T-helper 1 cell treated with Interleukin-12 subunit alpha and Interleukin-12 subunit beta and Interleukin-4 antibody, amounts not matched to agents 30 ng/mL and 1 ng/mL, for 36 hours (primary cell): ENCODE results near the gene CCDC57. TPM values are rescaled to one million over a fixed set of nuclear protein-coding genes. Genes with fewer than 3 reads are reported as not detected.
"Not testable (repeated sequence)": the region's sequence is repeated elsewhere in the genome, so short reads cannot be mapped to it uniquely, and the experiment has no call there.

Experiments
- intact Hi-C: fragments of 100-400 bp; cut with micrococcal nuclease; formaldehyde crosslinking; loops from one replicate; pipeline ENCODE4 v1.15.1; 2024
- total RNA-seq: library from RNA; stranded (reverse); gene quantifications from 2 replicates; pipeline ENCODE4 v1.2.3, GENCODE V29; 2022

The CCDC57 gene, protein sequence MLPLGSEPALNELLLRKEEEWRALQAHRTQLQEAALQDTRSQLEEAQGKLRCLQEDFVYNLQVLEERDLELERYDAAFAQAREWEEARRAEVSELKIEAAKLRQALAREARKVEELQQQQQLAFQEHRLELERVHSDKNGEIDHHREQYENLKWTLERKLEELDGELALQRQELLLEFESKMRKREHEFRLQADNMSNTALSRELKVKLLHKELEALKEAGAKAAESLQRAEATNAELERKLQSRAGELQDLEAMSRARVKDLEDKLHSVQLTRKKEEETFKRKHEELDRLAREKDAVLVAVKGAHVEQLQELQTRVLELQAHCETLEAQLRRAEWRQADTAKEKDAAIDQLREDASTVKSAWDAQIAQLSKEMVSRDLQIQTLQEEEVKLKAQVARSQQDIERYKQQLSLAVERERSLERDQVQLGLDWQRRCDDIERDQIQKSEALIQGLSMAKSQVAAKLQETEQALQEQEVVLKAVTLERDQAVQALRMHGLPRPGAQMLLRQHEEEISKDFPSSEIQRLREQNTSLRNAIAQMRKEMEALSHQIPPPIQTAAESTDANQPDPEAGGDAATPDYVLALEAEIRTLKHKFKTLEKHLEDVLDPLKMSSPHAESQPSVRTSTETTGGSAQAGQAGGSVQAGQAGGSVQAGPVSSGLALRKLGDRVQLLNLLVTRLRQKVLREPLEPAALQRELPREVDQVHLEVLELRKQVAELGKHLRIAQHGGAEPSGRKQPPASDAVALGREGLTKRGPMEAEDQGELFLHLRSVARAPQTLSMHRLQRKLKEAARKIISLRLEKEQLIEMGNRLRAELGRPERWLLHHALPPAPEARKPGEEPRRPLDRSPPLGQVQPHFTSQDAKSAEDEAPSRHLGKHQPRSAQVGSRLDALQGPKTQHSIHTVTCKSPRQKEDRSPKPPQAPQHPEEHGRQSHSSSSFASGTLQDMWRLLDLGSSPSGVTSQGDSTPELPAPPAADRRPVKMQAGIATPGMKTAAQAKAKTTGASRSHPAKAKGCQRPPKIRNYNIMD
- 75.3 and 77.8 TPM in 2 replicates for total RNA-seq

DNA sequence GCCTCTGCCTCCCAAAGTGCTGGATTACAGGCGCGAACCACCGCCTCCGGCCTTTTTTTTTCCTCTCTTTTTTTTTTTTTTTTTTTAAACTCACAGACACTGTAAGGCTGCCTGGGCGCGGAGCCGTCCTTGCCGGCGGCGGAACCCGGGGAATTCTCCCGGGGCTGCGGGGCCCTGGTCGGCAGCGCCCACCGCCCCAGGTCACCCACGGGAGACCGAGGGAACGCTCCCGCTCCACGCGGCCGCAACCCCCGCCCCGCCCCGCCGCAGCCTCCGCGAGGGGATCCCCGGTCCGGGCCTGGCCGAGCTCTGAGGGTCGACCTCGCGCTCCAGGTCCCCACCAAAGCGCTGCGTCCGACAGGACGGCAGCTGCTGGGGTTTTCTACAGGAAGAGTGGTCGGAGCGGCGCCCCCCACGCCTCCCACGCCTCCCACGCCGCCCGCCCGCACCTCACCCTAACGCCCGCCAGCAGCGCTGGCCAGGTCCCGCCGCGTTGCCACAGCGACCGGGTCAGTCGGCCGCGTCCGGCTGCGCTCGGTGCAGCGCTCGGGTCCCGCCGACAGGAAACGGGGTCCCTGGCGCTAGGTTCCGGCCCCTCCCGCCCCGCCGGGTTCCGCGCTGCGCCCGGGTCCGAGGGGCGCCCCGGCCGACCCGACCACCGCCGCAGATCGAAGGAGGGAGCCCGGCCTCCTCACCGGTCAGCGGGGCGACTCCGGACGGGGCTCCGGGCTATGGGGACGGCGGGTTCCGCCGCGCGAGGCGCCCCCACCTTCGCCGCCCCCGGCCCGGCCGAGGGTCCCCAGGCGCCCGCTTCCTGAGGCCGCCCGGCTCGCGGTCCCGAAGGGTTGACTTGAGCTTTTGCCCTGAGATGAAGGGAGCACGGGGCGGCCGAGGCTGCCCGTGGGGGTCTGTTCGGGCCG is at the start of gene CCDC57:
Gene CCDC57 (minus strand): TSS at position 512 of the 920 bp plus-strand sequence. CDS start 10,898 bp downstream, outside the sequence.
- intact Hi-C loops, result no loop called here

DNA sequence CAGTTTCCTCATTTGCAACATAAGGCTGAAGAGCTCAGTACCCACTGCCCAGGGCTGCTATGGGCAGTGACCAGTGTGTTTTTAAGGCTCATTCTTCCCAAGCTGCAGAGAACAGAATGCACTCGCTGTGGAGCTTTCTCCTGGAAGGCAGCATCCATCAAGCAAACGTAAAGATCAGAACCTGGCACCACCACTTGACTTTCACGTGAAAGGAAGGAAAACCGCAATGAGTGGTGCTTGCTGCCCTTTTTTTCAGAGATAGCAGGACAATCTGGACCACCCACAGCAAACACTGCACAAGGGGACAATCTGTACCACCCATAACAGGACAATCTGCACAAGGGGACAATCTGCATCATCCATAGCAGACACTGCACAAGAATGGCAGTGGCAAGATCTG is 49.7 kb upstream of the CCDC57 start:
- intact Hi-C loops, result no loop called here

DNA sequence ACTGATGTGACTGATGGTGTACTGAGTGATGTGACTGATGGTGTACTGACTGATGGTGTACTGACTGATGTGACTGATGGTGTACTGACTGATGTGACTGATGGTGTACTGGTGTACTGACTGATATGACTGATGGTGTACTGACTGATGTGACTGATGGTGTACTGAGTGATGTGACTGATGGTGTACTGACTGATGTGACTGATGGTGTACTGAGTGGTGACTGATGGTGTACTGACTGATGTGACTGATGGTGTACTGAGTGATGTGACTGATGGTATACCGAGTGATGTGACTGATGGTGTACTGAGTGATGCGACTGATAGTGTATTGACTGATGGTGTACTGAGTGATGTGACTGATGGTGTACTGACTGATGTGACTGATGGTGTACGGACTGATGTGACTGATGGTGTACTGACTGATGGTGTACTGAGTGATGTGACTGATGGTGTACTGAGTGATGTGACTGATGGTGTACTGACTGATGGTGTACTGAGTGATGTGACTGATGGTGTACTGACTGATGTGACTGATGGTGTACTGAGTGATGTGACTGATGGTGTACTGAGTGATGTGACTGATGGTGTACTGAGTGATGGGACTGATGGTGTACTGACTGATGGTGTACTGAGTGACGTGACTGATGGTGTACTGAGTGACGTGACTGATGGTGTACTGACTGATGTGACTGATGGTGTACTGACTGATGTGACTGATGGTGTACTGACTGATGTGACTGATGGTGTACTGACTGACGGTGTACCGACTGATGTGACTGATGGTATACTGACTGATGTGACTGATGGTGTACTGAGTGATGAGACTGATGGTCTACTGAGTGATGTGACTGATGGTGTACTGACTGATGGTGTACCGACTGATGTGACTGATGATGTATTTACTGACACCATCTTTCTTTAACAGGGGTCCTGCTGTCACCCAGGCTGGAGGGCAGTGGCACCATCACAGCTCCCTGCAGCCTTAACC is 47.6 kb upstream of the CCDC57 start:
- intact Hi-C loops, result not testable (repeated sequence)

DNA sequence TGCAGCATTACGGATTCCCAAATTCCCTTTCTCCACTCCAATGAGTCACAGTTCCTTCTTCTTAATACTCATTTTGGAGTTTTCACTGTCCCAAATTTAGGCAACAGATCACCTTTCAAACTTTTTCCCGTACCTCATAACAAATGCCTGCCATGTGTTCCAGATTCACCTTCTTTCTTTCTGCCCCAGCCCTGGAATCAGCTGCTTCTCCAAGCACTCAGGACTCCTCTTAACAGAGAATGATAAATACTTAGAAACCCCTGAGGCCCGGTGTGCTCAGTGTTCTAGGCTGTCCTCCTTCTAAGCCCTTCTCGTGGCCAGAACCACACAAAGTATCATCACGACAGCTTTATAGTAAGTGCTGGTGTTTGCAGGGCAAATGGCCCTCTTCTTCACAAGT is 45.9 kb upstream of the CCDC57 start:
- intact Hi-C loops, result no loop called here

DNA sequence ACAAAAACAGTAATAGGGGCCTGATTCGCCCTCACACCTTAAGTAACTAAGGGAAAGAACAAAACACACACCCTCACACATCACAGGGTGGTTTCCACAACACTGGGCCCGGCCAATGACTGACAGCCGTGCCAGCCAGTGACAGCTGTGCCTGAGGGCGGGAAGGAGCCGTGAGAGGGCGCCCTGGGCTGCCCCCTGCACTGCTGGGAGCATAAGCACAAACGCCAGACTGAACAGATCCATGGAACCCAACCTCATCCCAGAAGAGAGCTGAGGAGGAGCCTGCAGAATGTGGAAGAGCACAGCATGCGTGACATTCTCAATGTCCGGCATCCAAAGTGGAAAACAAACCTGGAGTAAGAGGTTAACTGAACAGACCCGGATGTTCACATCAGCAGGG is 44.8 kb upstream of the CCDC57 start:
- intact Hi-C loops, result no loop called here

DNA sequence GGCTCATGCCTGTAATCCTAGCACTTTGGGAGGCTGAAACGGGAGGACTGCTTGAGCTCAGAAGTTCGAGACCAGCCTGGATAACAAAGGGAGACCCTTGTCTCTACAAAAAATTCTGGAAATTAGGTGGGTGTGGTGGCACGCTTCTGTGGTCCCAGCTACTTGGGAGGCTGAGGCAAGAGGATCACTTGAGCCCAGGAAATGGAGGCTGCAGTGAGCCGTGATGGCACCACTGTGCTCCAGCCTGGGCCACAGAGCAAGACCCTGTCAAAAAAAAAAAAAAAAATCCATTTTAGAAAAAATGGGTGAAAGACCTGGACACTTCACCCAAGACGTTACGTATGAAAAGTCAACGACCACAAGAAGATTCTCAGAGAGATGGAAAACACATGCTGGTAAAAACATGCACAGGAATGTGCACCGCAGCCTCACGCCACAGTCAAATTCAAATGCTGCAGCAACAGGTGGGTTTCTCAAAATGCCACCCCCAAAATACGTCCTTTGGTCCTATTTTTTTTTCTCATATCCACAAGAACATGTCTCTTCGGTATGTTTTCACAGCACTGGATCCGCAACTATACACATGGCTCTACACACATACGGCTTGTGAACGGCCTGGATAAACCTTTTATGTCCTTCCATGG is 43.7 kb upstream of the CCDC57 start:
- intact Hi-C loops, result no loop called here

DNA sequence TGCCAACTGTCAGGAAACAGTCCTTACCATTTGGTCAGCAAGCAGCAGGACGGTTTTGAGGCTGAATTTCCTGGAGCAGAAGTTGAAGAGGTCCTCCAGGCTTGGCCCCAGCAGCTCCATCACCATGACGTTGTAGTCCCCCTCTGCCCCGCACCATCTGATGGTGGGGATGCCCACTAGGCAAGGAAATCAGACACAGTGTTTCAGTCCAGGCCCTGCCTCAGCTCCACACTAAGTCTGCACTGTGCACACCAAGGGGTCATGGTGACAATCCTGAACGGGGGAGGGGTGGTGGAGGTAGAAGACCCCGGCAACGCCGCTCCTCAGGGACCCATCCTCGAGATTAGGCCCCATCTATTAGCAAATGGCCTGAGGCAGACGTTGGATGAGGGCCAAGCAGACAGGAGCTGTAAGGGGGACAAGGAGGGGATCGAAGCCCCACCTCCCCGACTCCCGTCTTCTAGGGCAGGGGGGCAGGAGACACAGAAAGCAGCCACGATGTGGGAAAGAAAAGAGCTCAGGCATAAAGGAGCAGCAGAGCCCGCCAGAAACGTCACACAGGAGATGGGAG is 42.8 kb upstream of the CCDC57 start:
- intact Hi-C loops, result no loop called here

DNA sequence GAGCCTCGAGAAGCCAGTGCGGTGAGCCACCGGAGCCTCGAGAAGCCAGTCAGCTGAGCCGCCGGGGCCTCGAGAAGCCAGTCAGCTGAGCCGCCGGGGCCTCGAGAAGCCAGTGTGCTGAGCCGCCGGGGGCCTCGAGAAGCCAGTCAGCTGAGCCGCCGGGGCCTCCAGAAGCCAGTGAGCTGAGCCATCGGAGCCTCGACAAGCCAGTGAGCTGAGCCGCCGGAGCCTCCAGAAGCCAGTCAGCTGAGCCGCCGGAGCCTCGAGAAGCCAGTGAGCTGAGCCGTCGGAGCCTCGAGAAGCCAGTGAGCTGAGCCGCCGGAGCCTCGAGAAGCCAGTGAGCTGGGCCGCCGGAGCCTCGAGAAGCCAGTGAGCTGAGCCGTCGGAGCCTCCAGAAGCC is 42.1 kb upstream of the CCDC57 start:
- intact Hi-C loops, result not testable (repeated sequence)

DNA sequence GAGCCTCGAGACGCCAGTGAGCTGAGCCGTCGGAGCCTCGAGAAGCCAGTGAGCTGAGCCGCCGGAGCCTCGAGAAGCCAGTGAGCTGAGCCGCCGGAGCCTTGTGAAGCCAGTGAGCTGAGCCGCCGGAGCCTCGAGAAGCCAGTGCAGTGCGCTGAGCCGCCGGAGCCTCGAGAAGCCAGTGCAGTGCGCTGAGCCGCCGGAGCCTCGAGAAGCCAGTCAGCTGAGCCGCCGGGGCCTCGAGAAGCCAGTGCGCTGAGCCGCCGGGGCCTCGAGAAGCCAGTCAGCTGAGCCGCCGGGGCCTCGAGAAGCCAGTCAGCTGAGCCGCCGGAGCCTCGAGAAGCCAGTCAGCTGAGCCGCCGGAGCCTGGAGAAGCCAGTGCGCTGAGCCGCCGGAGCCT is 41.5 kb upstream of the CCDC57 start:
- intact Hi-C loops, result not testable (repeated sequence)

DNA sequence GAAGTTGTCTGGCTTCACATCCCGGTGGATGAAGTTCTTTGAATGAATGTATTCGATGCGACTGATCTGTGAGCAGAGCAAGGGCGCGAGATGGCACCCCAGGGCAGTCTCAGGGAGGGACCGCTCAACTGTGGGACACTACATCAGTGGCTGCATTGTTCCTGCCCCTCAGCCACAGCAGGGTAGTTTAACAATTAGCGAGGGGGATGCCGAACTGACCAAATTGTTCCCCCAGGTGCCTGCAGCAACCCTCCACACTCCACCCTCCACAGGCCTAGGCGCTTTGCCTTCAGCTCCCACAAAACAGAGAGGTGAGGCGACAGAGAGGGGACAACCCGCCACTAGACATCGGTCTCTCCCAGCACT is 40.5 kb upstream of the CCDC57 start:
- intact Hi-C loops, result no loop called here

DNA sequence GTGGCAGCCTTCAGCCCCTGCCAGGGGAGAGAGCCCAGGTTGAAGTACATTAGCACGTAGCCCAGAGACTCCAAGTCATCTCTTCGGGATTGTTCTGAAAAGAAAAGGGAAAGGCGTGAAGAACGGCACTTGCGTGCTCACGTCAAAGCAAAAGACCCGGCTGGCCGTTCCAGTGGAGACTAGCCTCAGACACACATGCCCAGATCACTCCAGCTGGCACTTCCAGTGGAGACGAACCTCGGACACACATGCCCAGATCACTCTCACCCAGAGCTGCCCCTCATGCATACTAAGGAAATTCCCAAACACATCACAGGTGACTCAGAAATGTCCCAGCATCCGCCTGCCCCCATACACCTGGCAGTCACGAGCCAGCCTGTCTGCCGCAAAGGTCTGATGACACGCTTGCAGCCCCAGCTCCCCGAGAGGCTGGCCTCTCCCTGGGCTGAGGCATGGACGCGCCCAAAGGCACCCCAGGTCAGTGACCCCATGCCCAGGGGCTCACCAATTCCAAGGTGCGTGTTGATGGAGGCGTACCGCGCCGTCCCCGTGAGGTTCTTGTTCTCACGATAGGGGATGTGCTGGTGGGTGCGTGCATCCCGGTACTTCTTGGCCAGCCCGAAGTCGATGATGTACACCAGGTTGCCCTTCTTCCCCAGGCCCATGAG is 40.0 kb upstream of the CCDC57 start:
- intact Hi-C loops, result no loop called here

DNA sequence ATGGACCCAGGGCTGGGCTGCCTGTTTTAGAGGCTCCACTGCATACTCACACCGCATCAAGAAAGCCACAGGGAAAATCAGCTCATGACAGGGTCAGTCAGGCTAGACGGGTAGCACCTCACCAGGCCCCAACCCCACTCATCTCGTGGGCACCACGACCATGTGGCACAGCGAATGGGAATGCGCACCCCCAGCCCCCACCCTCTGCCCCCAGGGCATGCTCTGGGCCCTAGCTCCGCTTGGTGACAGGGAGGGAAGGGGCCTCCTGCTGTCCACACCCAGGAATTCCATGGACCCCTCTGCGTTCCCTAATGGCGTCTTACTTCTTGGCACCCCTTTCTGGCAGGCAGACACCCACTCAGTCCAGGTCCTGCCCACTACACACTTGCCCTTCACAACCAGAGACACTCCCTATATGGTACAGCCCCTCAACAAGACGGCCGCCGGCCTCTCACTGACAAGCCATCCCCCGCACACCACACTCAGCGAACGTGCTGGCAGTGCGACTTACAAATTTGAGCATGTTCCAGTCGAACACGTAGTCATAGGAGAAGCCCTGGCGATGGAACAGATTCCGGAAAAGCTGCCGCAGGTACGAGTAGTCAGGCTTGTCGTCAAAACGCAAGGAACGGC is 38.3 kb upstream of the CCDC57 start:
- intact Hi-C loops, result no loop called here

DNA sequence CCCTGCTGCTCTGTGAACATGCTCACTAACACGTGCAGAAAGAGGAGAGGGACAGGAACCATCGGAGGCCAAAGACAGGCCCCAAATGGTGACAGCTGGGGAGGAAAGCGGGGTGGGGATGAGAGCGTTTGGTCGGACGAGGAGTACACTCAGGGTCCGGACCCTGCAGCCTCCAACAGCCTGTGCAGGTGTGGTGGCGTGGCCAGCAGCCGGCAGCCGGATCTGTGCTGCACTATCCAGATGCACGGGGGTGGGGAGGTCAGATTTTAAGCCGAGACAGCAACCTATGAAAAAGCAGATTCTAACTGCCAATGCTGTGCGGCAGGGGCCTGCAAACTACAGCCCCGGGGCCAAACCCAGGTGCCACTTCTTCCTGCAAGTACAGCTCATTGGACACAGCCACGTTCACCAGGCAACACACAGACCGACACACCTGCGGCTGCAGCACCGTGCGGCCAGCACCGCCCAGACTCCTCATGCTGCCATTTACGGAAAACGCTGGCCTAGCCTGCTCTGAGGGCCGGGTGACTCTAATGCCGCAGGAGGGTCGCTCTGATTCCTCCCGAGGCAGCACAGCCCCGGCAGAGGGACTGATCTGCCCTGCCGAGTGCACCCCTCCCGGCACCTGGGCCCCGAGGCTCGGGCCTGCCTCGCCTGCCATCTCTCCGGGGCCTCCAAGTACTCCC is 37.4 kb upstream of the CCDC57 start:
- intact Hi-C loops, result no loop called here

DNA sequence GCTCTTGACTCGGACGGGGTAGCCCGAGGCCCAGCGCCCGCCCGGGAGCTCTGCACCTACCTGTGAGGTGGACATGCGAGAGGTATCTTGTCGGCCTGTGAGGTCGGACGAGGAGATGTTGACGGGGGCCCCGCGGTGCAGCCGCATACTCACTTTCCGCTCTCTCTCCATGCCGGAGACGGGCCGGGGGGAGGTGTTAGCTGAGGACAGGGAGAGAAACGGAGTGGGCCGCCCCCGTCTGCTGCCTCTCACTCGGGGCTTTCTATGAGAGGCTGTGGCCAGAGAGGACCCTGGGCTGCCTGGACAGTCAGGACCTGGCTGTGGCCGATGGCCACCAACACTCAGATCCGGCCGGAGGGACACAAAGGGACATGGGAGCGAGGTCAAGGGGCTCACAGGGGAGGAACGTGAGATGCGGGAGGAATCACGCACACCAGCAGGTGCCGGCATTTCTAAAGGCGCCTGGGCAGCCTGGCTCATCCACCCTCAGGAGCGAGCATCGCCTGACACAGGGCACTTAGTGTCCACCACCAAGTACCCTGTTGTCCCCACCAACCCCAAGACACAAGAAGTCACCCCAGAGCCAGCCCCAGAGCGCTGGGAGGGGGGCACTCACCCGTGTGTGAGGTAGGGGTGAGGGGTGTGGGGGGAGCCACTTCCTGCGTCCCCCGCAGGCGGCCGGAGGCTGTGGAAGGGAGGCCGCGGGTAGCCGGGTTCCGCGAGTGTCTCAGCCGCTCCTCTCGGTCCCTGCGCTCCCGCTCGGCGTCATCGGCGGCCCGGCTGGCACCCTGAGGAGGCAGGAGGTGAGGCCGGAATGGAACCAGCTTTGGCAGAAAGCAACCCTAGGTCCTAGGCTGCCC is 36.4 kb upstream of the CCDC57 start:
- intact Hi-C loops, result no loop called here

DNA sequence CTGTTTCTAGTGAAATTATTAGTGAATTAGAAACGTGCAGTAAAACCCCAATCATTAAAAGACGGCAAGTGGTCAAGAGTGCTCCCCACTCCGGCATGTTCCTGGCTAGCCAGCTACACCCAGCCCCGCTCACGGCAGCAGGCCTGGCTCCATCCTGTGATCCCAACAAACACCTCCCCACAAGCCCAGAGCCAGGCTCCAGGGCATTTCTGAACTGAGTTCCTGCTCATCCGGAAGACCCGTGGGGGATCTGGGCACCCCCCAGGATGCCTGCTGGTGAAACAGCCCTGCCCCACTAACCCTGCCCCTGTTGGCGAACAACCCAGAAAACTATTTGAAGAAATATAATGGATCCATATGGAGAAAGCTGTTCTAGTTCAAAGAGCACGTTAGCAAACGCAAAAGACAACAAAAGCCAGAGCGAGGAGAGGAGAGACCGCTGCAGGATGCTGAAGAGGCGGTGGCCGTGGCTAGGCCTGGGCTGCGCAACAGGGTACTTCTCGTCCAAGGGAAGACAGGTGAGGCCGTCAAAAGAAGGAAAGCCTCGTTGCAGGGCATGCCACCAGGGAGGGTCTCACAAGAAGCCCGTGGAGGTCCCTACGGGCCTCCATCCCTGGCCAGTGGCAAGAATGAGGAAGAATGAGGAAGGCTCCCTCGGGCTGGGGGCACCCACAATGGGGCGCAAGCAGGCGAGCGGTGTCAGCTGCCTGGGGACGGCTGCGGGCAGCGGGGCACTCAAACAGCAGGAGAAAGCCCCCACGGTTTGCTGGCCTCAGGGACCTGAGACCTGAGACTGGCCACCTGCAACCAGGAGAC is 35.4 kb upstream of the CCDC57 start:
- intact Hi-C loops, result no loop called here
